ENCODE data around the gene PSEN2.
"Not testable (repeated sequence)": the region's sequence is repeated elsewhere in the genome, so short reads cannot be mapped to it uniquely, and the experiment has no call there.

Gene PSEN2

GRCh38 chr1:226846786-226847185 is 23.6 kb upstream of the PSEN2 start:
- Histone ChIP-seq H3K27me3 (replicated peaks; ENCODE audit: control insufficient read depth, insufficient read depth, low read length) (no peaks in the 10 kb centered on the region), H3K4me3 (replicated peaks; ENCODE audit: low read depth, low read length) (no peak overlapping the region), H3K36me3 (ENCODE audit: control insufficient read depth, insufficient read depth, low read length) (no peaks in the 10 kb centered on the region)
- no peak for DNase-seq (ENCODE audit: extremely low read depth, insufficient read length)
- TF ChIP-seq CTCF (IDR thresholded peaks at IDR 0.05; ENCODE audit: insufficient read depth, low read length, poor library complexity, severe bottlenecking) = no peak

DNA sequence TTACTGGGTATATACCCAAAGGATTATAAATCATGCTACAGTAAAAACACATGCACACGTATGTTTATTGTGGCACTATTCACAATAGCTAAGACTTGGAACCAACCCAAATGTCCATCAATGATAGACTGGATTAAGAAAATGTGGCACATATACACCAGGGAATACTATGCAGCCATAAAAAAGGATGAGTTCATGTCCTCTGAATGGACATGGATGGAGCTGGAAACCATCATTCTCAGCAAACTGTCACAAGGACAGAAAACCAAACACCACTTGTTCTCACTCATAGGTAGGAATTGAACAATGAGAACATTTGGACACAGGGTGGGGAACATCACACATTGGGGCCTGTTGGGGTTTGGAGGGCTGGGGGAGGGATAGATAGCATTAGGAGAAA is 15.9 kb upstream of the PSEN2 start:
- H3K27me3 ChIP-seq (replicated peaks; ENCODE audit: control insufficient read depth, insufficient read depth, low read length); H3K36me3 ChIP-seq (ENCODE audit: control insufficient read depth, insufficient read depth, low read length); DNase-seq (ENCODE audit: extremely low read depth, insufficient read length); H3K4me3 ChIP-seq (replicated peaks; ENCODE audit: low read depth, low read length): not testable (repeated sequence)

- Histone ChIP-seq H3K36me3 (ENCODE audit: control insufficient read depth, insufficient read depth, low read length) (no peaks in the 10 kb centered on the region), H3K4me3 (replicated peaks; ENCODE audit: low read depth, low read length) (no peak overlapping the region), H3K27me3 (replicated peaks; ENCODE audit: control insufficient read depth, insufficient read depth, low read length) (no peaks in the 10 kb centered on the region; the same call in 1 of the 2 replicates)
- TF ChIP-seq CTCF (IDR thresholded peaks at IDR 0.05; ENCODE audit: insufficient read depth, low read length, poor library complexity, severe bottlenecking) = no peak
- DNase-seq (ENCODE audit: extremely low read depth, insufficient read length) = no peak
Measured at GRCh38 chr1:226862890-226863289, 7.5 kb upstream of the PSEN2 start.

DNA sequence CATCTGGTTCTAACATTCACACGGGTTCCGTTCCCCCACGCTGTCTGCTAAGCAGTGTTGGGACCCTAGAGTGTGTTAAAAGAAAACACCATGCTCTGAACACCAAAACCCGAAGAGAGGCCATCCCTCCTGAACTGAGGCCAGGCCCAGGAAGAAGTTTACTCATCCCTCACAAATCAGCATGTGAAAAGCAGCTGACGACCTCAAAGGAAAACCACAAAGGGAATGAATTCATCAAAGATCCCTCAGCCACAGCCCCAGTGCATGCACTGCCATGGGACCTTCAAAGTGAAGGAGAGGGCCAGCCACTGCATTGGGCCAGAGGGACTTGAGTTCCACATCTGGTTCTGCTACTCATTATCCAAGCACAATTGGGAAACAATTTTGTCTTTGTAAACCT is 7.0 kb upstream of the PSEN2 start:
- no peak for DNase-seq (ENCODE audit: extremely low read depth, insufficient read length)
- Histone ChIP-seq H3K4me3 (replicated peaks; ENCODE audit: low read depth, low read length) (no peak overlapping the region), H3K27me3 (replicated peaks; ENCODE audit: control insufficient read depth, insufficient read depth, low read length) (no peaks in the 10 kb centered on the region; the same call in 1 of the 2 replicates), H3K36me3 (ENCODE audit: control insufficient read depth, insufficient read depth, low read length) (no peaks in the 10 kb centered on the region)
- TF ChIP-seq CTCF (IDR thresholded peaks at IDR 0.05; ENCODE audit: insufficient read depth, low read length, poor library complexity, severe bottlenecking) = no peak

GRCh38 chr1:226864311-226864710 is 6.1 kb upstream of the PSEN2 start:
- H3K4me3 ChIP-seq (replicated peaks; ENCODE audit: low read depth, low read length) = no peak overlapping the region
- H3K27me3 ChIP-seq (replicated peaks; ENCODE audit: control insufficient read depth, insufficient read depth, low read length) = no peaks in the 10 kb centered on the region; the same call in 1 of the 2 replicates
- H3K36me3 ChIP-seq (ENCODE audit: control insufficient read depth, insufficient read depth, low read length) = no peaks in the 10 kb centered on the region
- no peak for DNase-seq (ENCODE audit: extremely low read depth, insufficient read length)
- no peak for TF ChIP-seq CTCF (IDR thresholded peaks at IDR 0.05; ENCODE audit: insufficient read depth, low read length, poor library complexity, severe bottlenecking)

DNA sequence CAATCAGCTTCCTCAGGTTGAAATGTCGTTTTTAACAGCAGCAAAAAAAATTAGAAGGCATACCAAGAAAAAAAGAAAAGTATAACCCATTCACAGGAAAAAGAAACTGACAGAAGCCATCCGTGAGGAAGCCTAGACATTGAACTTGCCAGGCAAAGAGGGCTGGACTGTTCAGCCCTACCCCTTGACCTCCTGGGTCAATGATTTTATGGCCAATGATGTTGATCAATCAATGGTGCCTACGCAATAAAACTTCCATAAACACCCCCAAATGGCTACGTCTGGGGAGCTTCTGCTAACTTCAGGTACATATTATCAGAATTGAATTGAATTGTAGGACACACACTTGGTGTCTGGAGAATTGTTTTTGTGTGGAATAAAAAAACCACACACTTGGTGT is 4.8 kb upstream of the PSEN2 start:
- no peak overlapping the region for H3K4me3 ChIP-seq (replicated peaks; ENCODE audit: low read depth, low read length)
- TF ChIP-seq CTCF (IDR thresholded peaks at IDR 0.05; ENCODE audit: insufficient read depth, low read length, poor library complexity, severe bottlenecking) = no peak
- DNase-seq (ENCODE audit: extremely low read depth, insufficient read length) = no peak

More for the DNA sequence above, 4.8 kb upstream of the PSEN2 start:
- H3K36me3 ChIP-seq (ENCODE audit: control insufficient read depth, insufficient read depth, low read length) = no peaks in the 10 kb centered on the region
- H3K27me3 ChIP-seq (replicated peaks; ENCODE audit: control insufficient read depth, insufficient read depth, low read length) = no peaks in the 10 kb centered on the region; the same call in 1 of the 2 replicates
